Mucosa of rectum (tissue), 2 donors: ENCODE data around the gene ADPRHL1.

Experiments used
- H3K27ac ChIP-seq, 2 donors: one replicate each; pipeline ENCODE4 v1.7.0; 2013; ENCODE audit warnings: inconsistent platforms in 2 of 2, low read depth in 2 of 2, low read length in 2 of 2
- H3K27me3 ChIP-seq, 2 donors: one replicate each; pipeline ENCODE4 v1.7.0; 2013; ENCODE audit warnings: low read length in 2 of 2; ENCODE audit not compliant: control insufficient read depth in 2 of 2, insufficient read depth in 2 of 2
- H3K36me3 ChIP-seq, 2 donors: one replicate each; pipeline ENCODE4 v1.7.0; 2013; ENCODE audit warnings: low read length in 2 of 2; ENCODE audit not compliant: control insufficient read depth in 2 of 2, insufficient read depth in 2 of 2
- H3K4me1 ChIP-seq, 2 donors: one replicate each; pipeline ENCODE4 v1.7.0; 2013; ENCODE audit warnings: low read length in 2 of 2, mild to moderate bottlenecking in 1 of 2; ENCODE audit not compliant: control insufficient read depth in 2 of 2, insufficient read depth in 2 of 2
- H3K4me3 ChIP-seq, 2 donors: one replicate each; pipeline ENCODE4 v1.7.0; 2013; ENCODE audit warnings: low read length in 2 of 2
- H3K9ac ChIP-seq, 2 donors: one replicate each; pipeline ENCODE4 v1.7.0; 2013; ENCODE audit warnings: low read length in 2 of 2, low read depth in 1 of 2, mild to moderate bottlenecking in 1 of 2
- H3K9me3 ChIP-seq, 2 donors: one replicate each; pipeline ENCODE4 v1.7.0; 2013; ENCODE audit warnings: low read length in 2 of 2; ENCODE audit not compliant: control insufficient read depth in 2 of 2
- donor health status: healthy.
- donor health status: Normal muscosa, but diverticular disease.

ADPRHL1 gene

GRCh38 chr13:113469582-113469981 lies 16.3 kb upstream of the ADPRHL1 start:
- Histone ChIP-seq H3K9ac (no peak overlapping the region), H3K27me3 (no peaks in the 10 kb centered on the region), H3K4me1 (no peaks in the 10 kb centered on the region), H3K36me3 (peaks cover 7 to 12% of the 10 kb centered on the region in 2 donors), H3K27ac (no peak overlapping the region), H3K4me3 (no peak overlapping the region), H3K9me3 (no peaks in the 10 kb centered on the region)

- H3K27ac ChIP-seq: no peak overlapping the region
- H3K9me3 ChIP-seq: no peaks in the 10 kb centered on the region
- H3K4me3 ChIP-seq: no peak overlapping the region
- no peak overlapping the region for H3K9ac ChIP-seq
- no peaks in the 10 kb centered on the region for H3K4me1 ChIP-seq
- no peaks in the 10 kb centered on the region for H3K27me3 ChIP-seq
- H3K36me3 ChIP-seq: peaks cover 5 to 14% of the 10 kb centered on the region in 2 donors
Observed at GRCh38 chr13:113468472-113469201, 15.3 kb upstream of the ADPRHL1 start.

- no peaks in the 10 kb centered on the region for H3K27me3 ChIP-seq
- H3K9ac ChIP-seq: no peak overlapping the region
- H3K4me3 ChIP-seq: no peak overlapping the region
- H3K9me3 ChIP-seq: no peaks in the 10 kb centered on the region
- H3K36me3 ChIP-seq: peaks cover 7 to 14% of the 10 kb centered on the region in 2 donors
- no peak overlapping the region for H3K27ac ChIP-seq
- no peaks in the 10 kb centered on the region for H3K4me1 ChIP-seq
Observed at GRCh38 chr13:113468029-113468428, 14.7 kb upstream of the ADPRHL1 start.

GRCh38 chr13:113466383-113466782 lies 13.1 kb upstream of the ADPRHL1 start:
- no peak overlapping the region for H3K27ac ChIP-seq
- no peaks in the 10 kb centered on the region for H3K4me1 ChIP-seq
- no peak overlapping the region for H3K4me3 ChIP-seq
- no peaks in the 10 kb centered on the region for H3K27me3 ChIP-seq
- no peak overlapping the region for H3K9ac ChIP-seq
- peaks cover 8 to 9% of the 10 kb centered on the region in 2 donors for H3K36me3 ChIP-seq
- H3K9me3 ChIP-seq: no peaks in the 10 kb centered on the region

- no peaks in the 10 kb centered on the region for H3K9me3 ChIP-seq
- H3K9ac ChIP-seq: no peak overlapping the region
- H3K36me3 ChIP-seq: peaks cover 16% of the 10 kb centered on the region in 2 donors
- H3K27ac ChIP-seq: no peak overlapping the region
- no peaks in the 10 kb centered on the region for H3K4me1 ChIP-seq
- no peaks in the 10 kb centered on the region for H3K27me3 ChIP-seq
- H3K4me3 ChIP-seq: no peak overlapping the region
Observed at GRCh38 chr13:113465300-113465699, 12.0 kb upstream of the ADPRHL1 start.

- no peak overlapping the region for H3K4me3 ChIP-seq
- no peak overlapping the region for H3K27ac ChIP-seq
- no peaks in the 10 kb centered on the region for H3K27me3 ChIP-seq
- H3K4me1 ChIP-seq: no peaks in the 10 kb centered on the region
- H3K36me3 ChIP-seq: peaks cover 21% of the 10 kb centered on the region in 2 donors
- H3K9me3 ChIP-seq: no peaks in the 10 kb centered on the region
- H3K9ac ChIP-seq: no peak overlapping the region
Observed at GRCh38 chr13:113464476-113464875, 11.2 kb upstream of the ADPRHL1 start.

- Histone ChIP-seq H3K9ac (no peak overlapping the region), H3K27ac (no peak overlapping the region), H3K9me3 (no peaks in the 10 kb centered on the region), H3K36me3 (peaks cover 38% of the 10 kb centered on the region in 2 donors), H3K27me3 (no peaks in the 10 kb centered on the region), H3K4me1 (no peaks in the 10 kb centered on the region), H3K4me3 (no peak overlapping the region)
Observed at GRCh38 chr13:113461022-113461751, 7.9 kb upstream of the ADPRHL1 start.

GRCh38 chr13:113460599-113460998 lies 7.3 kb upstream of the ADPRHL1 start:
- H3K27ac ChIP-seq: no peak overlapping the region
- H3K36me3 ChIP-seq: peaks cover 40 to 41% of the 10 kb centered on the region in 2 donors
- H3K9me3 ChIP-seq: no peaks in the 10 kb centered on the region
- no peaks in the 10 kb centered on the region for H3K4me1 ChIP-seq
- no peak overlapping the region for H3K9ac ChIP-seq
- no peaks in the 10 kb centered on the region for H3K27me3 ChIP-seq
- no peak overlapping the region for H3K4me3 ChIP-seq

GRCh38 chr13:113460064-113460555 lies 6.8 kb upstream of the ADPRHL1 start:
- Histone ChIP-seq H3K9me3 (no peaks in the 10 kb centered on the region), H3K36me3 (peaks cover 44 to 46% of the 10 kb centered on the region in 2 donors), H3K27ac (no peak overlapping the region), H3K27me3 (no peaks in the 10 kb centered on the region), H3K9ac (no peak overlapping the region), H3K4me3 (no peak overlapping the region), H3K4me1 (no peaks in the 10 kb centered on the region)

- Histone ChIP-seq H3K9ac (no peak overlapping the region), H3K27ac (no peak overlapping the region), H3K4me1 (no peaks in the 10 kb centered on the region), H3K9me3 (no peaks in the 10 kb centered on the region), H3K27me3 (no peaks in the 10 kb centered on the region), H3K36me3 (peaks cover 41 to 49% of the 10 kb centered on the region in 2 donors), H3K4me3 (no peak overlapping the region)
Observed at GRCh38 chr13:113458253-113459065, 5.2 kb upstream of the ADPRHL1 start.
